Cardiac fibroblast (primary cell): Measurements from ENCODE around the gene KIFC1.
"Not testable (repeated sequence)": the region's sequence is repeated elsewhere in the genome, so short reads cannot be mapped to it uniquely, and the experiment has no call there.

Experiments used
- DNase-seq, 2 donors: peaks; one replicate each; pipeline versions ENCODE4 v3.0.0 to v3.0.0-alpha.2; 2010; ENCODE audit warnings: low read depth in 2 of 2
- H3K4me3 ChIP-seq, 2 donors: replicated peaks in 1 of 2; 1 replicate in 1 of 2; 2 replicates in 1 of 2; pipeline ENCODE4 v1.5.1; 2011; ENCODE audit warnings: low read depth in 2 of 2, low read length in 2 of 2, mild to moderate bottlenecking in 2 of 2, moderate library complexity in 1 of 2
- CTCF ChIP-seq: IDR thresholded peaks from one replicate; pipeline ENCODE4 v1.5.1; 2011; ENCODE audit warnings: low read depth, mild to moderate bottlenecking, low read length, inconsistent platforms

KIFC1 gene

GRCh38 chr6:33375143-33375671, 16.4 kb upstream of the KIFC1 start:
- no peak for TF ChIP-seq CTCF
- peak; percentile 95 to 97 for DNase-seq
- H3K4me3 ChIP-seq = no peak overlapping the region

- DNase-seq = peak; percentile 22 to 73
- no peak for TF ChIP-seq CTCF
- H3K4me3 ChIP-seq = no peak overlapping the region
Observed at GRCh38 chr6:33377171-33377570, 14.5 kb upstream of the KIFC1 start.

GRCh38 chr6:33379184-33379583, 12.4 kb upstream of the KIFC1 start:
- not testable (repeated sequence) for H3K4me3 ChIP-seq, DNase-seq

GRCh38 chr6:33380272-33380981, 11.2 kb upstream of the KIFC1 start:
- no peak for TF ChIP-seq CTCF
- DNase-seq = no peak
- no peak overlapping the region for H3K4me3 ChIP-seq

- no peak overlapping the region for H3K4me3 ChIP-seq
- no peak for DNase-seq
- no peak for TF ChIP-seq CTCF
Observed at GRCh38 chr6:33383427-33384185, 8.0 kb upstream of the KIFC1 start.

- H3K4me3 ChIP-seq = no peak overlapping the region
- peak; percentile 80 to 89 for DNase-seq
Observed at GRCh38 chr6:33384581-33385020, 7.0 kb upstream of the KIFC1 start.

More at GRCh38 chr6:33384581-33385020, 7.0 kb upstream of the KIFC1 start:
- TF ChIP-seq CTCF = peak; percentile 54
